ENCODE data around the gene INTS2.

DNA sequence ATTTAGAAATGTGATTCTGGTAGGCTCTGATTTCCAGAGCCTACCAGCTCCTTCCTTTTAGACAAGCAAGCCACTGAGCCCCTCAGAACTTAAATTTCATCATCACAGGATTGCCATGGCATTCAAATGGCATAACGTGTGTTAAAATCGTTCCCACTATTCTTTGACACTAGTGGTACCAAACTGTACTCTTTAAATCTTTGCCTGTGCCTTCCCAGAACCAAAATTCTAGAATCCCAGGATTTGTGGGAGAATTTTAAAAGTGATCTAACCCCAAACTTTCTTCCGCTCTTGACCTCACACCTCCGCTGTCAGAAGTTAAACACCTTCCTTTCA is 287 bp upstream of the INTS2 start:
- TF ChIP-seq, protein P1, sequence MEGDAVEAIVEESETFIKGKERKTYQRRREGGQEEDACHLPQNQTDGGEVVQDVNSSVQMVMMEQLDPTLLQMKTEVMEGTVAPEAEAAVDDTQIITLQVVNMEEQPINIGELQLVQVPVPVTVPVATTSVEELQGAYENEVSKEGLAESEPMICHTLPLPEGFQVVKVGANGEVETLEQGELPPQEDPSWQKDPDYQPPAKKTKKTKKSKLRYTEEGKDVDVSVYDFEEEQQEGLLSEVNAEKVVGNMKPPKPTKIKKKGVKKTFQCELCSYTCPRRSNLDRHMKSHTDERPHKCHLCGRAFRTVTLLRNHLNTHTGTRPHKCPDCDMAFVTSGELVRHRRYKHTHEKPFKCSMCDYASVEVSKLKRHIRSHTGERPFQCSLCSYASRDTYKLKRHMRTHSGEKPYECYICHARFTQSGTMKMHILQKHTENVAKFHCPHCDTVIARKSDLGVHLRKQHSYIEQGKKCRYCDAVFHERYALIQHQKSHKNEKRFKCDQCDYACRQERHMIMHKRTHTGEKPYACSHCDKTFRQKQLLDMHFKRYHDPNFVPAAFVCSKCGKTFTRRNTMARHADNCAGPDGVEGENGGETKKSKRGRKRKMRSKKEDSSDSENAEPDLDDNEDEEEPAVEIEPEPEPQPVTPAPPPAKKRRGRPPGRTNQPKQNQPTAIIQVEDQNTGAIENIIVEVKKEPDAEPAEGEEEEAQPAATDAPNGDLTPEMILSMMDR (IDR thresholded peaks at IDR 0.05), result no peak
- no peak for TF ChIP-seq EZH2 (IDR thresholded peaks at IDR 0.05; ENCODE audit: borderline replicate concordance, insufficient read depth, low read depth, low read length, poor library complexity, severe bottlenecking)

Data from B cell (primary cell).